ENCODE results near the gene RGMA. TPM values are rescaled to one million over a fixed set of nuclear protein-coding genes. Genes with fewer than 3 reads are reported as not detected.

Gene RGMA
- total RNA-seq, 2 experiments from 2014 or later: 0.47 to 0.69 TPM

- H3K9me3 Mint-ChIP-seq: no peaks in the 10 kb centered on the region
- no peak overlapping the region for H3K4me3 Mint-ChIP-seq
- peaks cover 4% of the 10 kb centered on the region for H3K27me3 Mint-ChIP-seq (ENCODE audit: low read depth)
- H3K4me1 Mint-ChIP-seq (ENCODE audit: low read depth): peaks cover 3% of the 10 kb centered on the region
- DNase-seq: peak; percentile 9
- intact Hi-C loops (cut with micrococcal nuclease): no loop called here
- H3K36me3 Mint-ChIP-seq (ENCODE audit: low read depth): no peaks in the 10 kb centered on the region
- peak overlapping the region; percentile 8 for H3K27ac Mint-ChIP-seq
- CTCF ChIA-PET: interaction anchor here (1.2 kb wide), 1 partner anchor 31 kb away, joined by 3 read pairs; no protein-coding TSS in a partner anchor
These were observed 29.9 kb upstream of the RGMA start for GRCh38 chr15:93118904-93119303.

DNA sequence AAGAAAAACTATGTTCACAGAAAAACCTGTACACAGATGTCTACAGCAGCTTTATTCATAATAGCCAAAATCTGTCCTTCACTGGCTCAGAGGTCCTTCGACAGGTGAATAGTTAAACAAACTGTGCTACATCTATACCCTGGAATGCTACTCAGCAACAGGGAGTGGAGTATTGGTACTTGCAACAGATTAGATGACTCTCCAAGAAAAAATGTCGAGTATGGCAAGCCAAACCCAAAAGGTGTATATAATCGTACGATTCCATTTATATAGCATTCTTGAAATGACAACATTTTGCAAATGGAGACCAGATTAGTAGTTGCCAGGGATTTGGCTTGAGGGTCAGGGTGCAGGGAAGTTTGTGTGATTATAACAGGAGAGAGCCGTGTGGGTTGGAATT, 22.4 kb upstream of the RGMA start:
- CTCF ChIA-PET: no interaction called here
- intact Hi-C loops (cut with micrococcal nuclease): no loop called here
- DNase-seq: no peak
- Mint-ChIP-seq H3K36me3 (ENCODE audit: low read depth) (no peaks in the 10 kb centered on the region), H3K27ac (no peak overlapping the region), H3K27me3 (ENCODE audit: low read depth) (peaks cover 34% of the 10 kb centered on the region), H3K9me3 (no peaks in the 10 kb centered on the region), H3K4me1 (ENCODE audit: low read depth) (peaks cover 3% of the 10 kb centered on the region), H3K4me3 (no peak overlapping the region)

DNA sequence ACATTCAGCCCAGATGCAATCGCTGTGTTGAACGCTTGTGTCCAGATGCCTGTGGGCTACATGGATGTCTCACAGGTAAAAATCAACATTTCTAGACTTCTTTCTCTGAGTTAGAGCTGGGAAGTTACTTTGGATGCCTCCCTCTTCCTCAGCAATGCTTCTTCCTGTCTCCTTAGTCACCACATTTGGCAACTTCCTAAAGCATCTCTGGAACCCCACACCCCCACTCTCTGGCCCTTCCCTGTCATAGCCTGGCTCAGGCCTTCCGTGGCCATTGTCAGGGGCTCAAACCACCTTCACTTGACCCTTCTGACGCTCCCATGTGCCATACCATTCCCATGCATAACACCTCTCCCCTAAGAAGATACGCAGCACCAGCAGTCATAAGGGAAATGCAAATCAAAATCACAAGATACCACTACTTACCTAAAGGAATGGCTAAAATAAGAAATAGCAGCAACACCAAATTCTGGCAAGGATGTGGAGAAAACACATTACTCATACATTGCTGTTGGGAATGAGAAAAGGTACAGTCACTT, 21.6 kb upstream of the RGMA start:
- CTCF ChIA-PET: no interaction called here
- Mint-ChIP-seq H3K27ac (no peak overlapping the region), H3K4me1 (ENCODE audit: low read depth) (peaks cover 3% of the 10 kb centered on the region), H3K4me3 (no peak overlapping the region), H3K27me3 (ENCODE audit: low read depth) (peaks cover 38% of the 10 kb centered on the region), H3K9me3 (no peaks in the 10 kb centered on the region), H3K36me3 (ENCODE audit: low read depth) (no peaks in the 10 kb centered on the region)
- intact Hi-C loops (cut with micrococcal nuclease): no loop called here
- DNase-seq: no peak

DNA sequence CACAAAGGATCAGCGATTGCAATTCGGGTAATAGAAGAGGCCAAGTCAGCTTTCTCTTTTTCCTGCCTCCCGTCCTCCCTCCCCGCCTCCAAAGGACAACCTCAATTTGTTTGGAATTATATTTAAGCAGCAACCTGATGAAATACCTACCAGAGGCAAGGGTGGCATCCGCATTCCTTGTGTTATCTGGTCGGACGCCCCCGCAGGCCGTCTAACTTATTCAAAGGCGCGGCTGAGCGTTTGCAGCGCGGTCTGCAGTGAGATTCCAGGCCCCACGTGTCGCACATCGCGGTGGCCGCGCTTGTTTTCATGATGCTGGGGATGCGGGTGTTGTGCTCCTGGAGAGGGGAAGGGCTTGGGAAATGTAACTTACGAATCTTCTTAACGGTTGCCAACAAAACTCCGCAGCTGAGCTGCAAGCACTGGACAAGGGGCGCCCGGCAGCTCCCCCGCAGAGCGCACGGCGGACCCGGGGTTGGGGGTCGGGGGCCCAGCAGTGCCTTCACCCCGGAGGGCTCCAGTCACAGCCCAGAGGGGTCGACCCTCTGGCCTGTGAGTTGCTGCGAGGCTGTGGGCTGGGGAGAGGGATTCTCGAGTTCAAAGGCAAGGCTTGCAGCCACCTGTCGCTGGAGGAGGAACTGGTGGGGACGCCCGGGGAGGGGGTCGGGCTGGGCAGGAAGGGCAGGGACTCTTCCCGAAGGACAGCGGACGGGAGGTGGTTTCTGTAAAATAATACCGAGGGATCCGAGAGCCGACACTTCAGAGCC, 20.5 kb upstream of the RGMA start:
- Mint-ChIP-seq H3K4me1 (ENCODE audit: low read depth) (peaks cover 3% of the 10 kb centered on the region), H3K27me3 (ENCODE audit: low read depth) (peaks cover 40% of the 10 kb centered on the region), H3K9me3 (no peaks in the 10 kb centered on the region), H3K4me3 (no peak overlapping the region), H3K36me3 (ENCODE audit: low read depth) (no peaks in the 10 kb centered on the region), H3K27ac (no peak overlapping the region)
- DNase-seq: no peak
- intact Hi-C loops (cut with micrococcal nuclease): no loop called here
- CTCF ChIA-PET: no interaction called here

DNA sequence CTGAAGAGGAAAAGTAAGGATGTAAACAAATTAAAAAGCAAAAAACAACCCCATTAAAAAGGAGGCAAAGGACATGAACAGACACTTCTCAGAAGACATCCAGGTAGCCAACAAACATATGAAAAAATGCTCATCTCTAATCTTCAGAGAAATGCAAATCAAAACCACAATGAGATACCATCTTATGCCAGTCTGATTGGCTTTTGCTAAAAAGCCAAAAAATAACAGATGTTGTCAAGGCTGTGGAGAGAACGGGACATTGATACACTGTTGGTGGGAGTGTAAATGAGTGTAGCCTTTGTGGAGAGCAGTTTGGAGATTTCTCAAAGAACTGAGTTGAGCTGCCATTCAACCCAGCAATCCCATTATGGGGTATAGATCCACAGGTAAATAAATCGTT, 18.6 kb upstream of the RGMA start:
- intact Hi-C loops (cut with micrococcal nuclease): no loop called here

GRCh38 chr15:93105485-93105884, 16.5 kb upstream of the RGMA start:
- no peak for DNase-seq
- Mint-ChIP-seq H3K9me3 (no peaks in the 10 kb centered on the region), H3K4me1 (ENCODE audit: low read depth) (peaks cover 3% of the 10 kb centered on the region), H3K36me3 (ENCODE audit: low read depth) (no peaks in the 10 kb centered on the region), H3K4me3 (no peak overlapping the region), H3K27me3 (ENCODE audit: low read depth) (peaks cover 36% of the 10 kb centered on the region), H3K27ac (no peak overlapping the region)
- intact Hi-C loops (cut with micrococcal nuclease): no loop called here
- CTCF ChIA-PET: no interaction called here

More for the DNA sequence above, 18.6 kb upstream of the RGMA start:
- CTCF ChIA-PET: no interaction called here
- Mint-ChIP-seq H3K36me3 (ENCODE audit: low read depth) (no peaks in the 10 kb centered on the region), H3K4me3 (no peak overlapping the region), H3K4me1 (ENCODE audit: low read depth) (peaks cover 3% of the 10 kb centered on the region), H3K27me3 (ENCODE audit: low read depth) (peaks cover 43% of the 10 kb centered on the region), H3K27ac (no peak overlapping the region), H3K9me3 (no peaks in the 10 kb centered on the region)
- DNase-seq: no peak

- Mint-ChIP-seq H3K9me3 (no peaks in the 10 kb centered on the region), H3K36me3 (ENCODE audit: low read depth) (no peaks in the 10 kb centered on the region), H3K4me3 (no peak overlapping the region), H3K4me1 (ENCODE audit: low read depth) (no peaks in the 10 kb centered on the region), H3K27ac (no peak overlapping the region), H3K27me3 (ENCODE audit: low read depth) (peaks cover 25% of the 10 kb centered on the region)
- DNase-seq: no peak
- intact Hi-C loops (cut with micrococcal nuclease): no loop called here
- CTCF ChIA-PET: interaction anchor here (0.8 to 1.8 kb wide), 3 partner anchors 14 to 73 kb away, joined by 3 to 6 read pairs (median 4); no protein-coding TSS in a partner anchor
These were observed 14.8 kb upstream of the RGMA start for GRCh38 chr15:93103823-93104222.

GRCh38 chr15:93102211-93102610, 13.2 kb upstream of the RGMA start:
- Mint-ChIP-seq H3K36me3 (ENCODE audit: low read depth) (no peaks in the 10 kb centered on the region), H3K4me1 (ENCODE audit: low read depth) (no peaks in the 10 kb centered on the region), H3K9me3 (no peaks in the 10 kb centered on the region), H3K27me3 (ENCODE audit: low read depth) (peaks cover 11% of the 10 kb centered on the region), H3K27ac (no peak overlapping the region), H3K4me3 (no peak overlapping the region)
- DNase-seq: no peak
- intact Hi-C loops (cut with micrococcal nuclease): no loop called here
- CTCF ChIA-PET: interaction anchor here (1.0 to 2.0 kb wide), 2 partner anchors 14 to 16 kb away, joined by 3 to 9 read pairs; no protein-coding TSS in a partner anchor

DNA sequence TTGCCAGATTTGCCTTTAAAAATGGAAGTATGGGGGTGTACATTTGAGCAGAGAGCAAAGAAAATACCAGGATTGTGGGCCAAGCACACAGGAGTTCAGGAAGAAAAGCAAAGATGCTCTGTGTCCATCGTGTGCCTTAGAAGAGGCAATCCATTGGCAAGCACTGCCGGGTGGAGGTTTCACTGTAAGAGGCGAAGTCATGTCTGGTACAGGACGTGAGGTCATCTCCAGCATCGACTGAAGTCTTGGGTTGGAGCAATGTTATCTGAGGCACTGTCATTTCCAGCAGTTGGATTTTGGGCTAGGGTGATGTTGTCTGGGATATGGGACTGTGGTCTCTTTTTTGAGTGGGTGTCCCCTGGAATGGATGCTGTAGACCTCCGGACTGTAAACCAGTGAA, 4.8 kb upstream of the RGMA start:
- no peak for DNase-seq
- Mint-ChIP-seq H3K9me3 (no peaks in the 10 kb centered on the region), H3K4me3 (no peak overlapping the region), H3K36me3 (ENCODE audit: low read depth) (no peaks in the 10 kb centered on the region), H3K4me1 (ENCODE audit: low read depth) (peaks cover 2% of the 10 kb centered on the region), H3K27ac (no peak overlapping the region), H3K27me3 (ENCODE audit: low read depth) (peaks cover 20% of the 10 kb centered on the region)
- intact Hi-C loops (cut with micrococcal nuclease): no loop called here
- CTCF ChIA-PET: no interaction called here

GRCh38 chr15:93091465-93091864, 2.5 kb upstream of the RGMA start:
- H3K36me3 Mint-ChIP-seq (ENCODE audit: low read depth): no peaks in the 10 kb centered on the region
- H3K27me3 Mint-ChIP-seq (ENCODE audit: low read depth): peaks cover 37% of the 10 kb centered on the region
- H3K9me3 Mint-ChIP-seq: no peaks in the 10 kb centered on the region

GRCh38 chr15:93089727-93090305, 805 bp upstream of the RGMA start:
- H3K27me3 Mint-ChIP-seq (ENCODE audit: low read depth): peaks cover 46% of the 10 kb centered on the region
- DNase-seq: no peak
- peaks cover 6% of the 10 kb centered on the region for H3K4me1 Mint-ChIP-seq (ENCODE audit: low read depth)
- no peaks in the 10 kb centered on the region for H3K9me3 Mint-ChIP-seq
- CTCF ChIA-PET: interaction anchor here (0.6 to 1.5 kb wide), 4 partner anchors 14 to 1030 kb away, joined by 3 to 6 read pairs (median 4); no protein-coding TSS in a partner anchor
- peak overlapping the region; percentile 52 for H3K4me3 Mint-ChIP-seq
- H3K27ac Mint-ChIP-seq: no peak overlapping the region
- no peaks in the 10 kb centered on the region for H3K36me3 Mint-ChIP-seq (ENCODE audit: low read depth)
- intact Hi-C loops (cut with micrococcal nuclease): loop anchor here (2.0 to 10.0 kb wide), 5 partner anchors 75 to 905 kb away; no protein-coding TSS in a partner anchor

More at GRCh38 chr15:93091465-93091864, 2.5 kb upstream of the RGMA start:
- intact Hi-C loops (cut with micrococcal nuclease): no loop called here
- DNase-seq: no peak
- Mint-ChIP-seq H3K27ac (no peak overlapping the region), H3K4me3 (no peak overlapping the region), H3K4me1 (ENCODE audit: low read depth) (peaks cover 6% of the 10 kb centered on the region)
- CTCF ChIA-PET: interaction anchor here (0.6 kb wide), 1 partner anchor 91 kb away, joined by 4 read pairs; no protein-coding TSS in a partner anchor

DNA sequence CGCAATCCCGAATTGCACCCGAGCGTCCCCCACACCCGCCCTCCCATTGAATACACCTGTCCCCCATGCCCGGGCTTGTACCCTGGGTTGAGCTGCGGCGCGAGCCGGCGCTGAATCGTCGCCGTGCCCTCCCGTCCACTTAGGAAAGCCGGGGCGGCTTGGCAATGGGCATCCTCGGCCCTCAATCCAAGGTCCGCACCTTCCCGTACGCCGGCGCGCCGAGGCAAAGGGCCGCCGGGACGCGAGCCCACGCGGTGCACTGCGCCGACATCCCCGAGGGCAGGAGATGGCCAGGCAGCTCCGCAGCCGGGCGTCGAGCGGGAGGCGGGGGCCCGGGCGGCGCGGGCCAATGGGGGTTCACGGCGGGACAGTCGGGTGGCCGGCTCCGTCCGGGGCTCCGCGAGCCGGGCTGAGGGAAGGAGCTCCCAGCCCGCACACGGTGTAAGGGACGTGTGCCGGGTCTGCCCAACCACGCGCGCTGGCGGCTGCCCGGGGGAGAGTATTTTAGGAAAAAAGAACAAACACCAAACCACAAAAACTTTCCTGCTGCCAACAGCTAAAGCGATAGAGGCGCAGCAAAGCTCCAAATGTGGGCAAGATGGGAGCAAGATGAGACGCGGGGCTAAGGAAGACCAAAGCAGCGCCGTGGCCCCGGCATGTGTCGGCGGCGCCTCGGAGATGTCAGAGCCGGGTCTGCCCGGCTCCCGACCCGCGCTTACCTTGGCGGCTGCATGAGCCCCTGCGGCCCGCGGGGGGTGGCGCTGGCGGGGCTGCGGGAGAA, 621 bp downstream of the RGMA start:
- Mint-ChIP-seq H3K36me3 (ENCODE audit: low read depth) (no peaks in the 10 kb centered on the region), H3K4me1 (ENCODE audit: low read depth) (peaks cover 6% of the 10 kb centered on the region), H3K27ac (no peak overlapping the region), H3K9me3 (no peaks in the 10 kb centered on the region), H3K4me3 (peak overlapping the region; percentile 70), H3K27me3 (ENCODE audit: low read depth) (peaks cover 53% of the 10 kb centered on the region)
- DNase-seq: peak; percentile 8
- intact Hi-C loops (cut with micrococcal nuclease): loop anchor here (1.0 to 10.0 kb wide), 6 partner anchors 58 to 906 kb away; no protein-coding TSS in a partner anchor
- CTCF ChIA-PET: interaction anchor here (0.6 to 2.8 kb wide), 25 partner anchors 10 to 1032 kb away, joined by 3 to 16 read pairs (median 4); no protein-coding TSS in a partner anchor

Data from activated naive CD4-positive, alpha-beta T cell treated with anti-CD3 and anti-CD28 coated beads for 36 hours (primary cell).